SK-N-SH treated with all-trans-retinoic acid at 6 μM for 48 hours (cell line): ENCODE data around the gene EIF6.
A peak's percentile ranks its signal among the peaks of the same experiment; 100 is the strongest.

Experiments used
- ATAC-seq: fragments of 200-7000 bp; cut with Tn5 transposase; 3 replicates; pipeline ENCODE4 v1.9.1; 2020; ENCODE audit warnings: mild to moderate bottlenecking, moderate library complexity
- ARNTL ChIP-seq: fragments of 450-650 bp; formaldehyde crosslinking; IDR thresholded peaks from 2 replicates; pipeline ENCODE4 v1.5.0; 2020; ENCODE audit warnings: low read depth, mild to moderate bottlenecking, moderate library complexity, borderline replicate concordance
- BACH2 ChIP-seq: fragments of 250-450 bp; sonication (Bioruptor Pico); IDR thresholded peaks from 2 replicates; pipeline ENCODE4 v1.9.0; 2021; ENCODE audit warnings: mild to moderate bottlenecking, borderline replicate concordance
- ESRRG ChIP-seq: fragments of 250-450 bp; sonication (Bioruptor Pico); IDR thresholded peaks from 2 replicates; pipeline ENCODE4 v1.6.1; 2021; ENCODE audit warnings: mild to moderate bottlenecking
- GLIS3 ChIP-seq: fragments of 250-450 bp; sonication (Bioruptor Pico); IDR thresholded peaks from 2 replicates; pipeline ENCODE4 v1.5.0; 2020; ENCODE audit warnings: mild to moderate bottlenecking, moderate library complexity
- ISL1 ChIP-seq: fragments of 250-450 bp; sonication (Bioruptor Pico); IDR thresholded peaks from 2 replicates; pipeline ENCODE4 v2.1.2; 2022; ENCODE audit warnings: mild to moderate bottlenecking, moderate library complexity
- OSR1 ChIP-seq: fragments of 250-450 bp; sonication (Bioruptor Pico); IDR thresholded peaks from 2 replicates; pipeline ENCODE4 v1.8.0; 2022; ENCODE audit warnings: moderate library complexity, mild to moderate bottlenecking, inconsistent platforms
- RARB ChIP-seq: fragments of 250-450 bp; sonication (Bioruptor Pico); IDR thresholded peaks from 2 replicates; pipeline ENCODE4 v1.8.0; 2021; ENCODE audit warnings: mild to moderate bottlenecking, moderate library complexity
- SNAI2 ChIP-seq: fragments of 250-450 bp; sonication (Bioruptor Pico); IDR thresholded peaks from 2 replicates; pipeline ENCODE4 v1.5.0; 2020; ENCODE audit warnings: mild to moderate bottlenecking, moderate library complexity
- TCF4 ChIP-seq: fragments of 250-450 bp; sonication (Bioruptor Pico); IDR thresholded peaks from 2 replicates; pipeline ENCODE4 v1.8.0; 2021; ENCODE audit warnings: mild to moderate bottlenecking, moderate library complexity, borderline replicate concordance
- TOX ChIP-seq: fragments of 250-450 bp; sonication (Bioruptor Pico); IDR thresholded peaks from 2 replicates; pipeline ENCODE4 v1.8.0; 2021; ENCODE audit warnings: mild to moderate bottlenecking, moderate library complexity, borderline replicate concordance
- TSHZ2 ChIP-seq: fragments of 250-450 bp; sonication (Bioruptor Pico); IDR thresholded peaks from 2 replicates; pipeline ENCODE4 v1.5.0; 2020; ENCODE audit warnings: mild to moderate bottlenecking, moderate library complexity
- ZC3H10 ChIP-seq: fragments of 250-450 bp; sonication (Bioruptor Pico); IDR thresholded peaks from 2 replicates; pipeline ENCODE4 v1.5.1; 2021; ENCODE audit warnings: mild to moderate bottlenecking, moderate library complexity
- ZFP3 ChIP-seq: fragments of 250-450 bp; sonication (Bioruptor Pico); IDR thresholded peaks from 2 replicates; pipeline ENCODE4 v1.5.0; 2020; ENCODE audit warnings: mild to moderate bottlenecking, moderate library complexity
- ZFP30 ChIP-seq: fragments of 450-650 bp; formaldehyde crosslinking; IDR thresholded peaks from 2 replicates; pipeline ENCODE4 v1.5.0; 2022; ENCODE audit warnings: mild to moderate bottlenecking, moderate library complexity
- ZNF565 ChIP-seq: fragments of 450-650 bp; formaldehyde crosslinking; conservative IDR thresholded peaks from 2 replicates; pipeline ENCODE4 v1.5.0; 2020; ENCODE audit warnings: low read depth, mild to moderate bottlenecking, moderate library complexity
- ZNF8 ChIP-seq: fragments of 450-650 bp; formaldehyde crosslinking; IDR thresholded peaks from 2 replicates; pipeline ENCODE4 v1.5.0; 2020; ENCODE audit warnings: mild to moderate bottlenecking, moderate library complexity
- TF ChIP-seq, protein P1 (sequence below): fragments of 250-450 bp; sonication (Bioruptor Pico); IDR thresholded peaks from 2 replicates; pipeline ENCODE4 v1.5.1; 2020; ENCODE audit warnings: low read depth, mild to moderate bottlenecking, moderate library complexity
- TF ChIP-seq, protein P2 (sequence below): fragments of 250-450 bp; sonication (Bioruptor Pico); IDR thresholded peaks from 2 replicates; pipeline ENCODE4 v1.8.0; 2020; ENCODE audit warnings: mild to moderate bottlenecking, moderate library complexity, borderline replicate concordance
- TF ChIP-seq, protein P3 (sequence below): fragments of 250-450 bp; sonication (Bioruptor Pico); IDR thresholded peaks from 2 replicates; pipeline ENCODE4 v1.8.0; 2021; ENCODE audit warnings: low read depth, mild to moderate bottlenecking, moderate library complexity, borderline replicate concordance
- TF ChIP-seq, protein P4 (sequence below): fragments of 250-450 bp; sonication (Bioruptor Pico); IDR thresholded peaks from 2 replicates; pipeline ENCODE4 v1.5.1; 2021; ENCODE audit warnings: mild to moderate bottlenecking, moderate library complexity

EIF6 gene

DNA sequence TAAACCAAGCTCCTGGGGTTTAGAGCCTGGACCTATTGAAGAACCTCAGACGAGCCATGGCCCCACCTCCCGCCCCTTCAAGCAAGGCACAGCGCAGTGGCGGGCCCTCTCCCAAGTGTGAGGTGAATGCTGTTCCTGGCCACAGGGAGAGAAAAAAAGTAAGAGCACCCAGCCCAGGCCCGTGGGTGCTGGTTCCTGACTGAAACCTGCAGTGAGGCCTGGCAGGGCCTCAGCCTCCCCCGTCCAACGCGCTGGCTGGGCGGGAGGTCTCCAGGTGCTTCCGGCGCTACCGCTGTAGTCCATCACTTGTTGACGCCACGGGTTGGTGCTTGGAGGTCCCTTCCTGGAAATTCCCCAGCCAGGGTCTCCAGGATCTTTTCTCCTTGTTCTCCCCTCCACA is 13.2 kb upstream of the EIF6 start:
- ATAC-seq: no peak
- no peak for TF ChIP-seq ZFP3 (CRISPR knock-in tag)
- TF ChIP-seq OSR1 (CRISPR knock-in tag): no peak
- no peak for TF ChIP-seq SNAI2 (CRISPR knock-in tag)
- no peak for TF ChIP-seq ZNF565 (CRISPR knock-in tag)
- TF ChIP-seq BACH2 (CRISPR knock-in tag): no peak
- no peak for TF ChIP-seq TCF4 (CRISPR knock-in tag)
- TF ChIP-seq, protein P1, sequence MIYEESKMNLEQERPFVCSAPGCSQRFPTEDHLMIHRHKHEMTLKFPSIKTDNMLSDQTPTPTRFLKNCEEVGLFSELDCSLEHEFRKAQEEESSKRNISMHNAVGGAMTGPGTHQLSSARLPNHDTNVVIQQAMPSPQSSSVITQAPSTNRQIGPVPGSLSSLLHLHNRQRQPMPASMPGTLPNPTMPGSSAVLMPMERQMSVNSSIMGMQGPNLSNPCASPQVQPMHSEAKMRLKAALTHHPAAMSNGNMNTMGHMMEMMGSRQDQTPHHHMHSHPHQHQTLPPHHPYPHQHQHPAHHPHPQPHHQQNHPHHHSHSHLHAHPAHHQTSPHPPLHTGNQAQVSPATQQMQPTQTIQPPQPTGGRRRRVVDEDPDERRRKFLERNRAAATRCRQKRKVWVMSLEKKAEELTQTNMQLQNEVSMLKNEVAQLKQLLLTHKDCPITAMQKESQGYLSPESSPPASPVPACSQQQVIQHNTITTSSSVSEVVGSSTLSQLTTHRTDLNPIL (CRISPR knock-in tag): no peak
- TF ChIP-seq TOX: no peak
- TF ChIP-seq ZFP30 (CRISPR knock-in tag): no peak
- TF ChIP-seq, protein P2, sequence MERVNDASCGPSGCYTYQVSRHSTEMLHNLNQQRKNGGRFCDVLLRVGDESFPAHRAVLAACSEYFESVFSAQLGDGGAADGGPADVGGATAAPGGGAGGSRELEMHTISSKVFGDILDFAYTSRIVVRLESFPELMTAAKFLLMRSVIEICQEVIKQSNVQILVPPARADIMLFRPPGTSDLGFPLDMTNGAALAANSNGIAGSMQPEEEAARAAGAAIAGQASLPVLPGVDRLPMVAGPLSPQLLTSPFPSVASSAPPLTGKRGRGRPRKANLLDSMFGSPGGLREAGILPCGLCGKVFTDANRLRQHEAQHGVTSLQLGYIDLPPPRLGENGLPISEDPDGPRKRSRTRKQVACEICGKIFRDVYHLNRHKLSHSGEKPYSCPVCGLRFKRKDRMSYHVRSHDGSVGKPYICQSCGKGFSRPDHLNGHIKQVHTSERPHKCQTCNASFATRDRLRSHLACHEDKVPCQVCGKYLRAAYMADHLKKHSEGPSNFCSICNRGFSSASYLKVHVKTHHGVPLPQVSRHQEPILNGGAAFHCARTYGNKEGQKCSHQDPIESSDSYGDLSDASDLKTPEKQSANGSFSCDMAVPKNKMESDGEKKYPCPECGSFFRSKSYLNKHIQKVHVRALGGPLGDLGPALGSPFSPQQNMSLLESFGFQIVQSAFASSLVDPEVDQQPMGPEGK (CRISPR knock-in tag): no peak
- TF ChIP-seq, protein P3, sequence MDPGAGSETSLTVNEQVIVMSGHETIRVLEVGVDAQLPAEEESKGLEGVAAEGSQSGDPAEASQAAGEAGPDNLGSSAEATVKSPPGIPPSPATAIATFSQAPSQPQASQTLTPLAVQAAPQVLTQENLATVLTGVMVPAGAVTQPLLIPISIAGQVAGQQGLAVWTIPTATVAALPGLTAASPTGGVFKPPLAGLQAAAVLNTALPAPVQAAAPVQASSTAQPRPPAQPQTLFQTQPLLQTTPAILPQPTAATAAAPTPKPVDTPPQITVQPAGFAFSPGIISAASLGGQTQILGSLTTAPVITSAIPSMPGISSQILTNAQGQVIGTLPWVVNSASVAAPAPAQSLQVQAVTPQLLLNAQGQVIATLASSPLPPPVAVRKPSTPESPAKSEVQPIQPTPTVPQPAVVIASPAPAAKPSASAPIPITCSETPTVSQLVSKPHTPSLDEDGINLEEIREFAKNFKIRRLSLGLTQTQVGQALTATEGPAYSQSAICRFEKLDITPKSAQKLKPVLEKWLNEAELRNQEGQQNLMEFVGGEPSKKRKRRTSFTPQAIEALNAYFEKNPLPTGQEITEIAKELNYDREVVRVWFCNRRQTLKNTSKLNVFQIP (CRISPR knock-in tag): no peak

GRCh38 chr20:35297155-35297554 is 12.6 kb upstream of the EIF6 start:
- peak; percentile 57 for ATAC-seq
- TF ChIP-seq OSR1 (CRISPR knock-in tag) (no peak), BACH2 (CRISPR knock-in tag) (no peak), ZFP3 (CRISPR knock-in tag) (no peak), ZNF8 (CRISPR knock-in tag) (no peak), RARB (no peak), SNAI2 (CRISPR knock-in tag) (no peak), ESRRG (CRISPR knock-in tag) (no peak), ARNTL (CRISPR knock-in tag) (no peak), ZC3H10 (CRISPR knock-in tag) (no peak), TSHZ2 (CRISPR knock-in tag) (no peak), TCF4 (CRISPR knock-in tag) (no peak), ISL1 (CRISPR knock-in tag) (no peak), ZFP30 (CRISPR knock-in tag) (no peak), GLIS3 (CRISPR knock-in tag) (no peak)
- TF ChIP-seq, protein P3 (CRISPR knock-in tag): no peak
- TF ChIP-seq, protein P2 (CRISPR knock-in tag): no peak
- TF ChIP-seq, protein P1 (CRISPR knock-in tag): no peak
- TF ChIP-seq, protein P4, sequence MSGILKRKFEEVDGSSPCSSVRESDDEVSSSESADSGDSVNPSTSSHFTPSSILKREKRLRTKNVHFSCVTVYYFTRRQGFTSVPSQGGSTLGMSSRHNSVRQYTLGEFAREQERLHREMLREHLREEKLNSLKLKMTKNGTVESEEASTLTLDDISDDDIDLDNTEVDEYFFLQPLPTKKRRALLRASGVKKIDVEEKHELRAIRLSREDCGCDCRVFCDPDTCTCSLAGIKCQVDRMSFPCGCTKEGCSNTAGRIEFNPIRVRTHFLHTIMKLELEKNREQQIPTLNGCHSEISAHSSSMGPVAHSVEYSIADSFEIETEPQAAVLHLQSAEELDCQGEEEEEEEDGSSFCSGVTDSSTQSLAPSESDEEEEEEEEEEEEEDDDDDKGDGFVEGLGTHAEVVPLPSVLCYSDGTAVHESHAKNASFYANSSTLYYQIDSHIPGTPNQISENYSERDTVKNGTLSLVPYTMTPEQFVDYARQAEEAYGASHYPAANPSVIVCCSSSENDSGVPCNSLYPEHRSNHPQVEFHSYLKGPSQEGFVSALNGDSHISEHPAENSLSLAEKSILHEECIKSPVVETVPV (CRISPR knock-in tag): no peak
